Measurements from ENCODE around the gene ANAPC4. TPM values are rescaled to one million over a fixed set of nuclear protein-coding genes. Genes with fewer than 3 reads are reported as not detected.
A peak's percentile ranks its signal among the peaks of the same experiment; 100 is the strongest.

ANAPC4 gene
- total RNA-seq, 1 donor from 2014 or later: 29.1 TPM

DNA sequence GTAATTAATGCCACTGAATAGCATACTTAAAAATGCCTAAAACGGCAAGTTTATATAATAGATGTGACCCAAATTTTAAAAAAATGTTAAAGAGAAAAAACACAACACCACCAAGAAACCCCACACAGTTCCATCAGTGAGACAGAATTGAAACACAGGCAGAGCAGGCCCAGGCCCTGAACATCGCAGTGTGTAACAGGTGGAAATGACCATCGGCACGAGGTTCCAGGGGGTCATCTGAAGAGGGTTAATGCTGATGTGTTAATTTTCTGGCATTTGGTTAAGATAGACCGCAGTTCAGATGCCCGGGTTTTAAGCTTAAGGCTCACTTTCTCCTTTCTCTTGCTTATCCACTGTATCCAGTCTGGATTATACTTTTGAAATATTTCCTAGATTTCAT lies 66.8 kb downstream of the ANAPC4 start:
- TF ChIP-seq, protein P1, sequence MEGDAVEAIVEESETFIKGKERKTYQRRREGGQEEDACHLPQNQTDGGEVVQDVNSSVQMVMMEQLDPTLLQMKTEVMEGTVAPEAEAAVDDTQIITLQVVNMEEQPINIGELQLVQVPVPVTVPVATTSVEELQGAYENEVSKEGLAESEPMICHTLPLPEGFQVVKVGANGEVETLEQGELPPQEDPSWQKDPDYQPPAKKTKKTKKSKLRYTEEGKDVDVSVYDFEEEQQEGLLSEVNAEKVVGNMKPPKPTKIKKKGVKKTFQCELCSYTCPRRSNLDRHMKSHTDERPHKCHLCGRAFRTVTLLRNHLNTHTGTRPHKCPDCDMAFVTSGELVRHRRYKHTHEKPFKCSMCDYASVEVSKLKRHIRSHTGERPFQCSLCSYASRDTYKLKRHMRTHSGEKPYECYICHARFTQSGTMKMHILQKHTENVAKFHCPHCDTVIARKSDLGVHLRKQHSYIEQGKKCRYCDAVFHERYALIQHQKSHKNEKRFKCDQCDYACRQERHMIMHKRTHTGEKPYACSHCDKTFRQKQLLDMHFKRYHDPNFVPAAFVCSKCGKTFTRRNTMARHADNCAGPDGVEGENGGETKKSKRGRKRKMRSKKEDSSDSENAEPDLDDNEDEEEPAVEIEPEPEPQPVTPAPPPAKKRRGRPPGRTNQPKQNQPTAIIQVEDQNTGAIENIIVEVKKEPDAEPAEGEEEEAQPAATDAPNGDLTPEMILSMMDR (conservative IDR thresholded peaks at IDR 0.05): no peak
- Mint-ChIP-seq H3K4me1 (ENCODE audit: unreplicated experiment) (peaks cover 10% of the 10 kb centered on the region), H3K27ac (no peak overlapping the region), H3K9me3 (no peaks in the 10 kb centered on the region), H3K4me3 (no peak overlapping the region), H3K36me3 (no peaks in the 10 kb centered on the region), H3K27me3 (no peaks in the 10 kb centered on the region)
- DNase-seq (ENCODE audit: extremely low spot score, unreplicated experiment): no peak

DNA sequence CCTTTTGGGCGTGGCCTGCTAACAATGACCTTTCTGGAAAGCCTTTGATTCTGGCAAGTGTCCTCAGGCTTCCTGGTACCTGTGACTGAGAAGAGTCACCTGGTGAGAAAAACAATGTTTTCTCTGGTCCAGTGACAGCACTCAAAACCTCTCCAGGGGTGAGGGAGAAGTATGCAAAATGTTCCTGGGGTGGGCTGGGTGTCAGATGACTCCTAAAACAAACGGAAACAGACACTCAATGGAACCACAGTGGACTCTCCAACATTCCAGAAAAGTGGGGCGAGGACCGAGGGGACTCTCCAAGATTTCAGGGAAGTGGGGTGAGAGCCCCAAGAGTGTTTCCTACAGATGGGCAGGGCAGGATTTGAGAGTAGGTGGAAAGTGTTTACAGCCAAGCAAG lies 69.5 kb downstream of the ANAPC4 start:
- H3K36me3 Mint-ChIP-seq: no peaks in the 10 kb centered on the region
- DNase-seq (ENCODE audit: extremely low spot score, unreplicated experiment): no peak
- H3K27ac Mint-ChIP-seq: peak overlapping the region; percentile 30
- H3K4me3 Mint-ChIP-seq: no peak overlapping the region
- no peaks in the 10 kb centered on the region for H3K9me3 Mint-ChIP-seq
- TF ChIP-seq, protein P1 (conservative IDR thresholded peaks at IDR 0.05): no peak
- peaks cover 7% of the 10 kb centered on the region for H3K4me1 Mint-ChIP-seq (ENCODE audit: unreplicated experiment)
- no peaks in the 10 kb centered on the region for H3K27me3 Mint-ChIP-seq

DNA sequence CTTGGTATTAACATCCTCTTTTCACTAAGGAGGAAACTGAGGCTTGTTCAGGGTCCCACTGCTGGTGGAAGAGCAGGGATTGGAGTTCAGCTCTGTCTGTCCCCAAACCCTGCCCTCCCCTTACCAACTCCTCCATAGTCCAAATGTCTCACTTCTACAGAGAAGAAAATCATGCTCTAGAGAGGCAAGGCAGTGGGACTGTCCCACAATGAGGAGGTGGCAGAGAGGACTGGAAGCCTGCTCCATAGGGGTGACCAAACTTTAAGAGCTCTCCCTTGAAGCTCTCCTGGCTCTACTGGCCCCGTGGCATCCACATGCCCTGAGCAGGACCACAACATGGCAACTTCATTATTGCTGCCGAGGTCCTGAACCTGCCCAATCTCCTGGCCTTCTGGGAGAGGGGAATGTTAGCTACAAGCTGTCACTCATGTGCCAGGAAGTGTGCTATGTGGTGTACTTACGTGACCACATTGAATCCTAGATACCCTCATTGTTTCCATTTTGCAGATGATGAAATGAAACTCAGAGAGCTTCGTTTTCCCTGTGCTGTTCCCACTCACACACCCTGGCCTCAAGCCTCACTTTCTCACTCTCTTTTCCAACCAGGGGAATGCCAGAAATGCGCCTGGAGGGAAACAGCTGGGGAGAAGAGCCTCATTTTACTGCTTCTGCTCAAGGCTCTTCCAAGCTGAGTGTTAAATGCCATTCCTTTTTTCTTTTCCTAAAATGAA lies 71.5 kb downstream of the ANAPC4 start:
- Mint-ChIP-seq H3K36me3 (no peaks in the 10 kb centered on the region), H3K27ac (no peak overlapping the region), H3K9me3 (no peaks in the 10 kb centered on the region), H3K4me3 (no peak overlapping the region), H3K4me1 (ENCODE audit: unreplicated experiment) (peaks cover 3% of the 10 kb centered on the region), H3K27me3 (no peaks in the 10 kb centered on the region)
- TF ChIP-seq, protein P1 (conservative IDR thresholded peaks at IDR 0.05): no peak
- no peak for DNase-seq (ENCODE audit: extremely low spot score, unreplicated experiment)

DNA sequence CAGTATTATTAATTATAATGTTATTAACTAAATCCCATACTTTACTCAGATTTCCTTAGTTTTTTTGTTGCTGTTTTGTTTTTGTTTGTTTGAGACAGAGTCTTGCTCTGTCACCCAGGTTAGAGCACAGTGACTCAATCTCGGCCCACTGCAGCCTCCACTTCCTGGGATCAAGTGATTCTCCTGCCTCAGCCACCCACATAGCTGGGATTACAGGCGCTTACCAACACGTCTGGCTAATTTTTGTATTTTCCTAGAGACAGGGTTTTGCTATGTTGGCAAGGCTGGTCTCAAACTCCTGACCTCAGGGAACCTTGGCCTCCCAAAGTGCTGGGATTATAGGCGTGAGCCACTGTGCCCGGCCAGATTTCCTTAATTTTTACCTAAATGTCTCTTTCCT lies 72.2 kb downstream of the ANAPC4 start:
- no peak for DNase-seq (ENCODE audit: extremely low spot score, unreplicated experiment)
- no peak overlapping the region for H3K27ac Mint-ChIP-seq
- peaks cover 3% of the 10 kb centered on the region for H3K4me1 Mint-ChIP-seq (ENCODE audit: unreplicated experiment)
- H3K27me3 Mint-ChIP-seq: no peaks in the 10 kb centered on the region
- no peaks in the 10 kb centered on the region for H3K9me3 Mint-ChIP-seq
- TF ChIP-seq, protein P1 (conservative IDR thresholded peaks at IDR 0.05): no peak
- H3K4me3 Mint-ChIP-seq: no peak overlapping the region
- H3K36me3 Mint-ChIP-seq: no peaks in the 10 kb centered on the region

DNA sequence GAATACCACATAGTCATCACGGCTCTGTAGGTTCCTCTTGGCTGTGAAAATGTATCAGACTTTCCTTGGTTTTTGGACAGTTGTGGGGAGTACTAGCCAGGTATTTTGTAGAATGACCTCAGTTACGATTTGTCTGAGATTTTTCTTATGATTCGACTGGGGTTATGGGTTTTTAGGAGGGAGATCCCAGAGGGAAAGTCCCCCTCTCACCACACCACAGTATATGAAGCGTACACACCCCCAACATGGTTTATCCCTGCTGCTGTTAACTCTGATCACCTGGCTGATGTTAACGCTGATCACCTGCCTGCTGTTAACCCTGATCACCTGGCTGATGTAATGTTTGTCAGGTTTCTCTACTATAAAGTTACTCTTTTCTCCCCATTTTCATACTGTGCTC lies 72.6 kb downstream of the ANAPC4 start:
- no peak for DNase-seq (ENCODE audit: extremely low spot score, unreplicated experiment)
- no peak overlapping the region for H3K27ac Mint-ChIP-seq
- peaks cover 3% of the 10 kb centered on the region for H3K4me1 Mint-ChIP-seq (ENCODE audit: unreplicated experiment)
- no peaks in the 10 kb centered on the region for H3K36me3 Mint-ChIP-seq
- no peaks in the 10 kb centered on the region for H3K9me3 Mint-ChIP-seq
- H3K4me3 Mint-ChIP-seq: no peak overlapping the region
- TF ChIP-seq, protein P1 (conservative IDR thresholded peaks at IDR 0.05): no peak
- no peaks in the 10 kb centered on the region for H3K27me3 Mint-ChIP-seq
